SH-SY5Y (cell line): Measurements from ENCODE around the gene IQCN.

Experiments
- GATA2 ChIP-seq: IDR thresholded peaks from 2 replicates; pipeline ENCODE4 v1.6.1; 2011; ENCODE audit warnings: mild to moderate bottlenecking, low read depth, low read length
- GATA3 ChIP-seq: IDR thresholded peaks from 2 replicates; pipeline ENCODE4 v1.6.1; 2011; ENCODE audit warnings: low read depth, mild to moderate bottlenecking, low read length, moderate library complexity

IQCN gene

DNA sequence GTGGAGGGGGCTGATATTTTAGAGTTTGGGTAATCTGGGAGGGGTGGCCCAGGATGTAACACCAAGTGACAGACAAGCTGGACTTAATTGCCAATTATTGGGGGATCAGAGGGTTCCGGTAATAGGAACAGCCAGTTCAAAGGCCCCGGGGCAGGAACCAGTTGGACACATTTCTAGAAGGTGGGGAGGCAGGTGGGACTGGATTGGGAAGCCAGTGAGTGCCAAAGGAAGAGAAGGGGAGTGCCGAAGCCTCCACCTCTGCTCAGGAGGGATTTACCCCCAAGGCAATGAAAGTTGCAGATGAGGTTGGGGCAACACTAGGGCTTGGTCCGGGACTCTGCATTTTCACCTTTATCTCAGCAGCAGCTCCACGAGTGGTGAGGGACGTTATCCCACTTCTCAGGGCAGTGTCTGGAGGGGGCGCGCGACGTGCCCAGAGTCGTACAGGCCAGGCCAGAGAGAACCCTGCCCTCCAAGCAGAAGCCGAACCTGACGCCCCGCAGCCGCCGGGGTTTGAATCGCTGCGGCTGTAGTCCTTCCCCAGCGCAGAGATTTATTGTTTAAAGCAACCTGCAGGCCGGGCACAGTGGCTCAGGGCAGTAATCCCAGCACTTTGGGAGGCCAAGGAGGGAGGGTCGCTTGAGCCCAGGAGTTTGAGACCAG is 12.9 kb upstream of the IQCN start:
- TF ChIP-seq GATA2: no peak
- no peak for TF ChIP-seq GATA3

GRCh38 chr19:18284712-18285360 is 10.6 kb upstream of the IQCN start:
- no peak for TF ChIP-seq GATA2
- TF ChIP-seq GATA3: no peak

- TF ChIP-seq GATA3: no peak
- no peak for TF ChIP-seq GATA2
Observed at GRCh38 chr19:18283338-18283737, 9.1 kb upstream of the IQCN start.

- TF ChIP-seq GATA3: no peak
- TF ChIP-seq GATA2: no peak
Observed at GRCh38 chr19:18282788-18283141, 8.5 kb upstream of the IQCN start.

- TF ChIP-seq GATA2: no peak
- no peak for TF ChIP-seq GATA3
Observed at GRCh38 chr19:18282021-18282787, 8.0 kb upstream of the IQCN start.

DNA sequence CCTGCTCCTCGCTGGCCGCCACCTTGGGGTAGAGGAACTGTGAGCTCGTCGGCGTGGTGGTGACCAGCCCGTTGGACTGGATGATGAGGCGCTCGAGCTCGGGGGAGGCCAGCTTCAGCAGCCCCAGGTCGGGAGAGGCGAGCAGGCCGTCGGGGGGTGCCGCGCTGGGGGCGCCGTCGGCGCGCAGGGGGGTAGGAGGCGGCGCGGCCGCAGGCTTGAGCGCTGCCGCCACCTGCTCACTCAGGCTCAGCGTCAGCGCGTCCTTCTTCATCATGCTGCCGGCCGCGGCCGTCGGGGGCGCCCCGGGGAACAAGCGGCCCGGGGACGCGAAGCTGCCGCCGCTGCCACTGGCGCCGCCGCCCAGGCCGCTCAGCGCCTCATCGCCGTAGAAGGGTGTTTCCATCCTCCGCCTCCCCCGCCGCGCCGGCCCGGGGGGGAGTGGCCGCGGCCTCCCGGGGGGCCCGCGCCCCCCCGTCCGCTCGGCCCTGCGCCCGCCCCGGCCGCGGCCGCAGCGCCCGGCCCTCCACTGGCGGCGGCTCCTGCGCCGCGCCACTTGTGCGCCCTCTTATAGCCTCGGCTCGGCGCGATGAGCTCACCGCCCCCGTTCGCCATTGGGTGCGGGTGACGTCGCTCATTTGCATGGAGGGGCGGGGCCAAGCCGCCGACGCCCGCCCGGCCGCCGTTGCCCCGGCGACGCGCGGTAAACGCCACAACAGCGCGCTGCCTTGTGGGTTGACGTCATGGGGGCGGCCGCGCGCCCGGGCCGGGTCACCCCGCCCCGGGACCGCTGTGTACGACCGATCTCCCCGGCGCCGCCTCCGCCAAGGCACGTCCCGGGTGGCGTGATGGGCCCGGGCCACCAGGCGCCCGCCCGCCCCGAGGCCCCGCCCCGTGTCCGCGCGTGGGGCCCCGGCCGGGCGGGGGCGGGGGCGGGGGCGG is 7.1 kb upstream of the IQCN start, which contains the start of gene JUND:
JUND (minus strand) TSS at position 541 of the 939 bp plus-strand sequence; CDS start at position 403, 138 bp downstream.
- TF ChIP-seq GATA3: no peak
- no peak for TF ChIP-seq GATA2

DNA sequence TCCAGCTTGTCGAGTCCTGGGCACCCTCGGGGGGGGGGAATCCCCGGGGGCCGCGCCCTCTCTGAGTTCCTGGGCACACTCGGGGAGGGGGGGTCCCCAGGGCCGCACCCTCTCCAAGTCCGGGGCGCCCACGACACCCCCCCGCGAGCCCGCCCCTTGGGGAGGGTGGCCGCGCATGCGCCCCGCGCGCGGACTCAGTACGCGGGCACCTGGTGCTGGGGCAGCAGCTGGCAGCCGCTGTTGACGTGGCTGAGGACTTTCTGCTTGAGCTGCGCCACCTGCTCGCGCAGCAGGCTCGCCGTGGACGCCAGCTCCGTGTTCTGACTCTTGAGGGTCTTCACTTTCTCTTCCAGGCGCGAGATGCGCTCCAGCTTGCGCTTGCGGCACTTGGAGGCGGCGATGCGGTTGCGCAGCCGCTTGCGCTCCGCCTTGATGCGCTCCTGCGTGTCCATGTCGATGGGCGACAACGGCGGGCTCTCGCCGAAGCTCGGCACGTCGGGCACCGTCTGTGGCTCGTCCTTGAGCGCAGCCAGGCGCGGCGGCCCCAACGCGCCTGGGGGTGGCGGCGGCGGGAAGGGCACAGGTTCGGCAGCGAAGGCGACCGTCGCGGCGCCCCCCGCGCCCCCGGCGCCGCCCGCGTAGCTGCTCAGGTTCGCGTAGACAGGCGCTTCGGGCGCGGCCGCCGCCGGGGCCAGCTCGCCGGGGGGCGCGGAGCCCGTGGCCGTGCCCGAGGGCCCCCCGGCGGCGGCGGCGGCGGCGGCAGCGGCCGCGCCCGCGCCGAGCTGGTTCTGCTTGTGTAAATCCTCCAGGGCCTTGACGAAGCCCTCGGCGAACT is 6.2 kb upstream of the IQCN start:
- TF ChIP-seq GATA3 (no peak), GATA2 (no peak)

DNA sequence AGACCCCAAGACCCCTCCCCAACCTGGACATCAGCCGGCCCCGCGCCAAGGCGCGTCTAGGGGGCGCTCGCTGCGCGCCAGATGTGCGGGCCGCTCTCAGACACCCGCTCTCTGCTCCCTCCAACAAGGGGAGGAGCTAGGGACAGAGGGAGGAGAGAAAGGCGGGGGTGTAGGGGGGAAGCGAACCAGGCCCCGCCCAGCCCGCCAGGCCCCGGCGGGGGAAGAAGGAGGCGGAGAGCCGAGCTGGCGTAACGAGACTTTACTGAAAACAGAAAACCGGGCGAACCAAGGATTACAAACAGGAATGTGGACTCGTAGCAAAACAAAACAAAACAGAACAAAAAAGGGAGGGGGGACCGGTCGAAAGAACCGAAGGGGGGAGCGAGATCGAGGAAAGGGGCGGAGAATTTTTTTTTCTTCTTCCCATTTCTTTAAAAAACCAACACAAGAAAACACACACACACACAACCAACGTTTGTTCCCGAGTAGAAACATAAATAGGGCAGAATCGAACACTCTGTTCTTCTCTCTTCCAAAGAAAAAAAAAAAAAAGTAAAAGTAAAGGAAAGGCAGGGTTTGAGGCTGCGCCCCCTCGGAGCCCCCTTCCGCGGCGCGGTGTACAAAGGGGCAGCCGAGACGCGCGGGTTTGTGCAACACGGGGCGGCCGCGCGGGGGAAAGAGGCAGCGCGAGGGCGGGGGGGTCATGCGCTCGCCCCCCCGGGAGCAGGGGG is 5.4 kb upstream of the IQCN start:
- TF ChIP-seq GATA2: no peak
- TF ChIP-seq GATA3: no peak

DNA sequence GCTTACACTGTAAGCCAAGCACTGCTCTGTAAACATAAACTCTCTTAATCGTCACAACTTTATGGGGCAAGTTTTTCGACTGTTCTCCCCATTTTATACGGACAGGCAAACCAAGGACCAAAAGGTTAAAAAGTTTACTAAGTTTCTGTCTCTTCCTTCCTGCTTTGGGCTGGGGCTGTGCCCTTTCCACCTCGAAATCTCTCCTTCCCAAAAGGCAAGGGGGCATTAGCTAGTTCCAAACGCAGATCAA is 4.9 kb upstream of the IQCN start:
- no peak for TF ChIP-seq GATA3
- no peak for TF ChIP-seq GATA2

DNA sequence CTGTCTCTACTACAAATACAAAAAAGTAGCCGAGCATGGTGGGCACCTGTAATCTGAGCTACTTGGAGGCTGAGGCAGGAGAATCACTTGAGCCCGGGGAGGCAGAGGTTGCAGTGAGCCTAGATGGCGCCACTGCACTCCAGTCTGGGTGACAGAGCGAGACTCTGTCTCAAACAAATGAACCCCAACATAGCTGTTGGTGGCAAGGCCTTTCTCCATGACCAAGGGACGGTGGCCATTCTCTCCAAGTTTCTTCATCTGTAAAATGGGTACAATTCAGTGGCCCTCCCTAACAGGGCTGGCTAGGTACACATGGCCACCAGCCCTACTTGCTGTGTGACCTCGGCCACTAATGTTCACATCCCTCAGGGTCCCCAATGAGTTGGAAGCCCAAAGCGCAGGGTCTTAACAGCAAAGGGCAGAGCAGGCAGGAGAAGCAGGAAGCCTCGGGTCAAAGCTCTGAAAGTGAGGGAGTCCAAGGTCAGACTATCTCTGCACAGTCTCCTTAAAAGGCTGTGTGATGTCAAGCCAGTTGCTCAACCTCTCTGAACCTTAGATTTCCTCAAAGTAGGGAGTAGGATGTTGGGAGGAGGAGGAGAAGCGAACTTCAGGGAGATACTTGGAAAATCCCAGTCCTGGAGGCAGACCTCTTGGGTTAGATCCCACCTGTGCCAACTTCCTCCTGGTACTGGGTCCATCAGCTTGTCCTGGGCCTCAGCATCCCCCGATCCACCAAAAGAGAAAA is 4.4 kb upstream of the IQCN start:
- TF ChIP-seq GATA2 (no peak), GATA3 (no peak)

DNA sequence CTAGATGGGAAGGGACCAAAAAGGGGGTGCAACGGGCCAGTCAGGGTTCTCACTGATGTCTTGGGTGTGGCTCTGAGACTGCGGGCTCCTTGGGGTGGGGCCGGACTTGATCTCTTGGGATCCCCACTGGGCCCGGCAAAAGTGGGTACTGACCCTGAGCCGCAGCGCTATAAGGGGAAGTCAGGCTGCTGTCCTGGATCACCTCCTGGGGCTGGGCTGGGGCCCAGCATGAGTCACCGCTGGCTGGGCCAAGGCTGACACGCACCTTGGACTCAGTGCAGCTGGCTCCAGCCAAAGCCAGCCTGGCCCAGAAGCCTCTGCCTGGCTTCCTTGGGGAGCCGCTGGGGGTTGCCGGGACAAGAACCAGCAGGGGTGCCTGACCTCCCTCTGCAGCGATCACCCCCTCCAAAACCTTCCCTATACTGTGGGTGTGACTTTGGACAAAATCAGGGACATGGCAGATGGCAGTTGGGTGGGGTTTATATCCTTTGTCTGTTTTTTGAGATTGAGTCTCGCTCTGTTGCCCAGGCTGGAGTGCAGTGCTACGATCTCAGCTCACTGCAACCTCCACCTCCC is 617 bp upstream of the IQCN start:
- TF ChIP-seq GATA2 (no peak), GATA3 (no peak)
